ENCODE results near the gene STARD9. TPM values are rescaled to one million over a fixed set of nuclear protein-coding genes. Genes with fewer than 3 reads are reported as not detected.

STARD9 gene
- total and polyA plus RNA-seq, 9 of the 15 experiments (the other 6 are each of a cell fraction or from before 2014, with no cell fraction given), result 0.45 to 6.0 (median 3.6) TPM

DNA sequence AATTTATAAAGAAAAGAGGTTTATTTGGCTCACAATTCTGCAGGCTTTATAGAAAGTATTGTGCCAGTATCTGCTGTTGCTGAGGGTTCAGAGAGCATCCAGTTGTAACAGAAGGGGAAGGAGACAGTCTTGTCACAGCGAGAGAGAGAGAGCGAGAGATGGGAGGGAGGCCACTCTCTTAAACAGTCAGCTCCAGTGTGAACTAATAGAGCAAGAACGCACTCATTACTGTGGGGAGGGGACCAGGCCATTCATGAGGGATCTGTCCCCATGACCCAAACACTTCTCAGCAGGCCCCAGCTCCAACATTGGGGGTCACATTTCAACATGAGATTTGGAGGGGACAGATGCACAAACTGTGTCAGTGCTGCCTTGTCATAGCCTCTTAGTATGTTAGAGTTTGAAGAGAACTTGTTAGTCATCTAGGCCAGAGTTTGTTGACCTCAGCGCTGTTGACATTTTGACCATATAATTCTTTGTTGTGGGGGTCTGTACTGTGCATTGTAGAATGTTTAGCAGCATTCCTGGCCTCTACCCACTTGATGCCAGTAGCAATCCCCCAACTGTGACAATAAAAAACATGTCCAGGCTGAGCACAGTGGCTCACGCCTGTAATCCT lies 15.3 kb downstream of the STARD9 start:
- Histone ChIP-seq H3K4me1 (replicated peaks in 1 of 2; ENCODE audit: control insufficient read depth in 2 of 2, insufficient read depth in 2 of 2, low read length in 2 of 2) (peaks cover 7 to 10% of the 10 kb centered on the region in 2 experiments; a peak in 4 of 5 replicates), H3K9me3 (replicated peaks; ENCODE audit: control insufficient read depth, insufficient read depth, low read depth, low read length) (no peaks in the 10 kb centered on the region), H3K9ac (ENCODE audit: insufficient read depth in 1 of 2, low read depth in 2 of 2, low read length in 2 of 2) (no peak overlapping the region), H3K9me1 (ENCODE audit: control insufficient read depth, insufficient read depth, low read length) (no peaks in the 10 kb centered on the region), H3K27me3 (ENCODE audit: control insufficient read depth in 2 of 2, insufficient read depth in 2 of 2, low read length in 2 of 2) (no peaks in the 10 kb centered on the region), H4K20me1 (replicated peaks; ENCODE audit: control insufficient read depth, insufficient read depth, low read length) (no peaks in the 10 kb centered on the region), H3K4me2 (ENCODE audit: insufficient read depth, low read length) (no peak overlapping the region), H3K79me2 (ENCODE audit: control insufficient read depth, insufficient read depth, low read length) (no peaks in the 10 kb centered on the region), H2AFZ (ENCODE audit: low read depth, low read length) (no peak overlapping the region), H3K27ac (ENCODE audit: extremely low read depth, low read depth, low read length) (no peak overlapping the region), H3K4me3 (no peak overlapping the region), H3K36me3 (ENCODE audit: control insufficient read depth, insufficient read depth, low read length) (no peaks in the 10 kb centered on the region)
- 89% methylated on average over 3 of the region's 5 CpGs for WGBS (ENCODE audit: insufficient coverage, low coverage, missing lambda C conversion rate)
- in situ Hi-C loops (cut with MboI), result no loop called here
- no TSS peak for BruUV-seq (replicated peaks)
- CTCF ChIA-PET (ENCODE audit: low intra/inter-chr PET ratio), result interaction anchor here (0.7 kb wide), 1 partner anchor 22 kb away, joined by 5 read pairs; no protein-coding TSS in a partner anchor
- DNase-seq (ENCODE audit: extremely low read depth in 1 of 4, low spot score in 3 of 4) (no peak), FAIRE-seq (no peak), ATAC-seq (no peak)
- POLR2A ChIA-PET, result no interaction called here
- TF ChIP-seq ZNF583 (CRISPR knock-in tag; IDR thresholded peaks at IDR 0.05) (no peak), ZKSCAN8 (CRISPR knock-in tag; IDR thresholded peaks at IDR 0.05) (no peak), CBX5 (IDR thresholded peaks at IDR 0.05; ENCODE audit: borderline replicate concordance, low read depth) (no peak), PHB2 (IDR thresholded peaks at IDR 0.05; ENCODE audit: low read depth) (no peak), MXI1 (IDR thresholded peaks at IDR 0.05; ENCODE audit: low read depth, low read length) (no peak), KLF13 (tag; IDR thresholded peaks at IDR 0.05; ENCODE audit: borderline replicate concordance, low read depth) (no peak), PHF21A (IDR thresholded peaks at IDR 0.05; ENCODE audit: borderline replicate concordance, low read depth) (no peak), ZNF507 (tag; conservative IDR thresholded peaks at IDR 0.05) (no peak), BMI1 (IDR thresholded peaks at IDR 0.05; ENCODE audit: low read length) (no peak), ZNF586 (CRISPR knock-in tag; conservative IDR thresholded peaks at IDR 0.05) (no peak), HNRNPK (IDR thresholded peaks at IDR 0.05; ENCODE audit: low read depth, low read length, poor library complexity, severe bottlenecking) (no peak)
- TF ChIP-seq, protein P1, sequence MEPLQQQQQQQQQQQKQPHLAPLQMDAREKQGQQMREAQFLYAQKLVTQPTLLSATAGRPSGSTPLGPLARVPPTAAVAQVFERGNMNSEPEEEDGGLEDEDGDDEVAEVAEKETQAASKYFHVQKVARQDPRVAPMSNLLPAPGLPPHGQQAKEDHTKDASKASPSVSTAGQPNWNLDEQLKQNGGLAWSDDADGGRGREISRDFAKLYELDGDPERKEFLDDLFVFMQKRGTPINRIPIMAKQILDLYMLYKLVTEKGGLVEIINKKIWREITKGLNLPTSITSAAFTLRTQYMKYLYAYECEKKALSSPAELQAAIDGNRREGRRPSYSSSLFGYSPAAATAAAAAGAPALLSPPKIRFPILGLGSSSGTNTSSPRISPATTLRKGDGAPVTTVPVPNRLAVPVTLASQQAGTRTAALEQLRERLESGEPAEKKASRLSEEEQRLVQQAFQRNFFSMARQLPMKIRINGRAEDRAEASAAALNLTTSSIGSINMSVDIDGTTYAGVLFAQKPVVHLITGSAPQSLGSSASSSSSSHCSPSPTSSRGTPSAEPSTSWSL (CRISPR knock-in tag; IDR thresholded peaks at IDR 0.05; ENCODE audit: borderline replicate concordance), result no peak
- TF ChIP-seq, protein P2, sequence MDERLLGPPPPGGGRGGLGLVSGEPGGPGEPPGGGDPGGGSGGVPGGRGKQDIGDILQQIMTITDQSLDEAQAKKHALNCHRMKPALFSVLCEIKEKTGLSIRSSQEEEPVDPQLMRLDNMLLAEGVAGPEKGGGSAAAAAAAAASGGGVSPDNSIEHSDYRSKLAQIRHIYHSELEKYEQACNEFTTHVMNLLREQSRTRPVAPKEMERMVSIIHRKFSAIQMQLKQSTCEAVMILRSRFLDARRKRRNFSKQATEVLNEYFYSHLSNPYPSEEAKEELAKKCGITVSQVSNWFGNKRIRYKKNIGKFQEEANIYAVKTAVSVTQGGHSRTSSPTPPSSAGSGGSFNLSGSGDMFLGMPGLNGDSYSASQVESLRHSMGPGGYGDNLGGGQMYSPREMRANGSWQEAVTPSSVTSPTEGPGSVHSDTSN (CRISPR knock-in tag; IDR thresholded peaks at IDR 0.05; ENCODE audit: low read depth), result no peak
- TF ChIP-seq, protein P2 (tag; conservative IDR thresholded peaks at IDR 0.05; ENCODE audit: low read depth), result no peak
- intact Hi-C loops (cut with micrococcal nuclease), result no loop called here
